Fibroblast of villous mesenchyme (primary cell): ENCODE measurements around the gene HEY2. TPM values are rescaled to one million over a fixed set of nuclear protein-coding genes. Genes with fewer than 3 reads are reported as not detected.

Experiments
- DNase-seq: peaks from one replicate; pipeline ENCODE4 v3.0.0-alpha.2; 2010; ENCODE audit warnings: low read depth
- H3K4me3 ChIP-seq: 2 replicates; pipeline ENCODE4 v1.5.1; 2011; ENCODE audit warnings: low read depth, mild to moderate bottlenecking, low read length
- total RNA-seq: library from RNA; depleted of rRNA; stranded (reverse); fragments of >200 nt; gene quantifications from 2 replicates; pipeline ENCODE4 v1.2.3, GENCODE V29; 2012
- TF ChIP-seq, protein P1 (sequence below): IDR thresholded peaks from 2 replicates; pipeline ENCODE4 v1.5.1; 2012; ENCODE audit warnings: low read depth, mild to moderate bottlenecking, low read length; ENCODE audit not compliant: insufficient read depth

Gene HEY2
- total RNA-seq, 1 donor = not detected

DNA sequence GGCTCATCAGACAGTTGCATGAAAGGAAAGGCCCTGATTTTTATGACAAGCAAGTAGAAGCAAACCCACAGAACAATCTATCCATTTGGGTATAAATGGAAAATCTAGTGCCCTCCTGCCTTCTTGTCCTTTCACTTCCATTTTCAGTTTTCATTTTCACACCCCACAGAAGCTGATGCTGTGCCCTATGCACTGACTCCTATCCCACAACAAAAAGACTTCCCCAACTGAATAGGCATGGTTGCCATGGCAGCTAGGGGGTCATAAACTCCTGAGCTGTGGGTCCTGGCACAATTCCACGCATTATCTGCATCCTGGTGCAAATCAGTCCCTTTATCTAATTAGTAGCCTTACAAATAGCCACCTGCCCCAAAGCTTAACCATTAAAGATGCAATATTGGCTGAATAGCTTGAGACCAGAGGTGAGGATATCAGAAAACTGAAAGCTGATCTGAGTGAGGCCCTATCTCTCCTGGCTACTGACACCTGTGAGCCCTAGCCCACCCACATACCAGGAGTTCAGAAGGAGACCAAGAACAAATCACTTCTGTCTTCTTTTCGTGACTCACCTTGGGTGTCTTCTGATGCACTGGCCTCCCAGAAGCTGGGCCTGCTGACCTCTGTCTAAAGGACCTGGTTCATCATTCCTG is 34.9 kb upstream of the HEY2 start:
- TF ChIP-seq, protein P1, sequence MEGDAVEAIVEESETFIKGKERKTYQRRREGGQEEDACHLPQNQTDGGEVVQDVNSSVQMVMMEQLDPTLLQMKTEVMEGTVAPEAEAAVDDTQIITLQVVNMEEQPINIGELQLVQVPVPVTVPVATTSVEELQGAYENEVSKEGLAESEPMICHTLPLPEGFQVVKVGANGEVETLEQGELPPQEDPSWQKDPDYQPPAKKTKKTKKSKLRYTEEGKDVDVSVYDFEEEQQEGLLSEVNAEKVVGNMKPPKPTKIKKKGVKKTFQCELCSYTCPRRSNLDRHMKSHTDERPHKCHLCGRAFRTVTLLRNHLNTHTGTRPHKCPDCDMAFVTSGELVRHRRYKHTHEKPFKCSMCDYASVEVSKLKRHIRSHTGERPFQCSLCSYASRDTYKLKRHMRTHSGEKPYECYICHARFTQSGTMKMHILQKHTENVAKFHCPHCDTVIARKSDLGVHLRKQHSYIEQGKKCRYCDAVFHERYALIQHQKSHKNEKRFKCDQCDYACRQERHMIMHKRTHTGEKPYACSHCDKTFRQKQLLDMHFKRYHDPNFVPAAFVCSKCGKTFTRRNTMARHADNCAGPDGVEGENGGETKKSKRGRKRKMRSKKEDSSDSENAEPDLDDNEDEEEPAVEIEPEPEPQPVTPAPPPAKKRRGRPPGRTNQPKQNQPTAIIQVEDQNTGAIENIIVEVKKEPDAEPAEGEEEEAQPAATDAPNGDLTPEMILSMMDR = no peak
- H3K4me3 ChIP-seq = no peak overlapping the region
- DNase-seq = no peak

DNA sequence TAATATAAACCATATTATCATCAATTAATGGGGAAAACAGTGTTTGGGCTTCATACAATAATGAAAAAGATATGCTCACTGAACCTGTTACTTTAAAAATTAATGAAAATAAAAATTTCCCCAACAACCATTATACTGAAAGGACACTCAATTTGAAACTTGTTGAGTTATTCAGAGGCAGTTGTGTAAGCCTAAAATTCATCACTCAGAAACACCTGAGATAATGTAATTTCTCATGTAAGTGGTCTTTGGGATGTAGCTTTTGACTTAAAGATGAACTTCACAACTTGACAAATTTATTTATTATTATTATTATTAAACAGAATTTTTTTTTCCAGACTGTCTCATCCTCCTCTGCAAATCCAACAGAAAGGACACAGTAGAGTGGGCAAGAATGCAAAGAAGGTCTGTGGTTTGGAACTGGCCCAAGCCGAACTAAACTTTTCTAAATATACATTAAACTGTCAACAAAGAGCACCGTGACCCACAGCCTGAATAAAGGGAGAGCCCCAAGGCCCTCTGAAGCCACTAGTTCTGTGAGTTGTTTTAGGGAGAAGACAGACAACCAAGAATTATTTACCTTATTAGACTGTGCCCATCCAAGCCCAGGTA is 32.2 kb upstream of the HEY2 start:
- TF ChIP-seq, protein P1 = no peak
- no peak overlapping the region for H3K4me3 ChIP-seq
- peak; percentile 5 for DNase-seq

DNA sequence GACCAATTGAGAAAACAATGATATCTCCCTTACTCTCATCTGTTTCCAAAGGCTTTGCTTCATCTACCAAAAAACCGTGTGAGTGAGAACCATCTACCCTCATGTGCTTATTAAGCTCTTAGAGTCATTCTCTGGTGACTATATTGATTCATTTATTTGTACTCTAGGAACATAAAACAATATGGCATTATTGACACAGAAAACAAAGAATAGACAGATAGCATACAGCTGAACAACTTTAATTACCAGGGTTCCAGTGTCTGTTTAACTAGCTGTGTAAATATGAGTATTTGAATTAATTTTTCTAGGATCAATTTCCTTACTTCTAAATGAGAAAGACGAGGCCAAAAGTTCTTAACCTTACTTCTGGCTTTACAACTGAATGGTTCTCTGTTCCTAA is 31.3 kb upstream of the HEY2 start:
- no peak for DNase-seq
- H3K4me3 ChIP-seq = no peak overlapping the region
- TF ChIP-seq, protein P1 = no peak

DNA sequence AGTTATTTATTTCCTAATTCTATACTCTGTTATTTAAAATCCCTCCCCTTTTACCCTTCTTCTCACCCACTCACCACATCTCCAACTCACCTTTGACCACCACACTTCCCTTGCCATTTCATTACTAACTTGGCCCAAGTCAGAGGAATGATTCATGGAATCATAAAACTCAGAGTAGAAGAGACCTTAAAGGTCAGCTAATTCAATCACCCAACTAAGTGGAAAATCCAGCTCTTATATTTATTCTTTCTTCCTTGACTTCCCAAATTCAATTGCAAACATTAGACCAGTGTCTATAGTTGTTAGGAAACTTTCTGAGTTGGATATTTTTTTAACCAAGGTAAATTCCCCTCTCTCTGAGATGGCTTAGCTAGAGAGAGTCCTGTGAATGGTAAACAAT is 26.5 kb upstream of the HEY2 start:
- TF ChIP-seq, protein P1 = no peak
- no peak overlapping the region for H3K4me3 ChIP-seq
- DNase-seq = no peak

DNA sequence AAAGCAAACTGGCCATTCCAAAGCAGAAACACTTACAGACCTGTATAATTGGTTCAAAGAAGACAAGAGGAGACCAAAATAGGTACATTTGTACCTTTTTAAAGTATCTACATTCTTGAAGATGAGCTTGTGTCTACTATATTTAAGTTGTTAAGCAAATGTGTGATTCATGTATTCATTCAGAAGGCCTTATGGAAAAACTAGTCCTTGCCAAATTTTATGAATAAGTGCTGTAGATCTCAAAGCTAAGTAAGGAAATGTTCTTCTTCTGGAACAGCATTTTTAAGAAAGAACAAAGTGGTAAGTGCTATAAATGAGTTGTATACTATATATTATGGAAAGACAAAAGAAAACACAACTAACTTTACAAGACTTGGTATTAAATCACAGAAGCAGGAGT is 22.2 kb upstream of the HEY2 start:
- TF ChIP-seq, protein P1 = no peak
- no peak for DNase-seq

DNA sequence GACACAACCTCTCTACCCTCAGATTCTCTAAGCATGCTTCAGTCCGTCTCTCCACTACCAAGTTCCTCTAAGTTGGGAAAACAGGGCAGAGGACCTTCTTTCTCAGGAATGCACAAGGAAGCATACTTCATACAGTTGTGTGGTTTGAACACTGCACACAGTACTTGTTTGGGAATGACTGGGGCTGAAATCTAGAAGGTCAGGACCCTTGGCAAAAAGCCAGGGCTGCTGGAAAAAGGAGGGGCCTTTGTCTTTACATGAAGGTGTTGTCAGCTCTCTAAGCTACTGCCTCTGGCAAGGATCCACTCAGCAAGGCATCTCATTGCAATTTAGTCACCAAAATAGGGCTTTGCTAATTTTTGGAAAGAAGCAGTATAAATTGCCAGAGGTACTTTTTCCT is 20.7 kb upstream of the HEY2 start:
- H3K4me3 ChIP-seq = no peak overlapping the region
- TF ChIP-seq, protein P1 = no peak
- no peak for DNase-seq

More for the DNA sequence above, 22.2 kb upstream of the HEY2 start:
- H3K4me3 ChIP-seq = no peak overlapping the region

DNA sequence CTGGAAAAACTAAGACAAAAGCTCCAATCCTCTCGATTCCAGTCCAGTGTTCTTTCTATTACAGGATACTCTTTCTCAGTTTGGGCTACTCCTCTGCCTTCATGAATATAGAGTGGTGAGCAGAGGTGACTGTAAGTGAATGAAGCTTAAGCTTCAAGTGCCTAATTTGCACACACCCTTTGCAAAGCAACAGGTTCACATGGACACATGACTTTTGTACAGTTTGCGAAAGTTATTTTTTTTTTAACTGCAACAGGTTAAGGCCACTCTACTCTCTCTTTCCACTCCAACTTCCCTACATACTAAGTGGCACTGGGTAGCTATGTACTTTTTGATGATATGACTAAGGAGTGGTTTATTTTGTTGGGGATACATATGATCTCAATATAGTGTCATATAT is 19.4 kb upstream of the HEY2 start:
- H3K4me3 ChIP-seq = no peak overlapping the region
- DNase-seq = no peak
- TF ChIP-seq, protein P1 = no peak
